ENCODE results near the gene KRT16. TPM values are rescaled to one million over a fixed set of nuclear protein-coding genes. Genes with fewer than 3 reads are reported as not detected.
"Not testable (repeated sequence)": the region's sequence is repeated elsewhere in the genome, so short reads cannot be mapped to it uniquely, and the experiment has no call there.

The KRT16 gene
- total RNA-seq, 4 donors from 2014 or later, result 65.7 to 772 (median 341) TPM

DNA sequence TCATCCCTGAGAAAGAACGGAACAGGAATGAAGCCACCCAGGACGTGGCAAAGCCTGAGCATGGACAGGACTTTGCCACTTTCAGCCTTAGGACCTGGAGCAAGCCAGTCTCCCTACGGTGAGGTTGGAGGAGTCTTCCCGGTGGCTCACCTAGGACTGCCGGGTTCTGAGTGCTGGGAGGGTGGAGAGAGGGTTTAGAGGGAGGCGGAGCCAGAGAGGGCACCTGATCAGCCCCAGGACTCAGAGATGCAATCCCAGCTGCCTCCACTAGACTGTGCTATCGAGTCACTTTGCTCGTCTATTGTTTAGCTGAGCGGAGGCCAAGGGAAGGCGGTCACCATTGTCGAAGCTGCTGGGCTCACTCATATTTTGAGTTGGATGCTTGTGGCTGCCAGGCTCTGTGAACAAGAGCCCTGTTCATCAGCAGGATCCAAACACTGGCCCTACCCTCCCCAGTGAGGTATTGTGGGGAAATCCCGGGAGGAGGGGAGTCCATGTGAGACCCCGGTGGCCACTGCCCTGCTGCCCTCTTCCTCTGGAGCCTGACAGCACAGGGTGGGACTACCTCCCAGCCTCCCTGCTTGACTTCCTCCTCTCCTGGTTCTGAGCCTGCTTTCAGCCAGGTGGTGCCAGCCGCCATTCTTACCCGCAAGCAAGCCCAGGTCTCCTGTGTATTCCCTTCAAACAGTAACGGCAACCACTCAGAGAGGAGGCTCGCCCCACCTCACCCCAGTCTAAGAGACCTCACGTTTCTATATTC, 32.9 kb downstream of the KRT16 start:
- Histone ChIP-seq H3K27me3 (peaks cover 9% of the 10 kb centered on the region), H3K27ac (peak overlapping the region; percentile 84), H3K4me3 (no peak overlapping the region), H3K4me1 (peaks cover 20% of the 10 kb centered on the region), H3K36me3 (no peaks in the 10 kb centered on the region), H3K9me3 (no peaks in the 10 kb centered on the region)
- 44% methylated on average over 13 of the region's 18 CpGs for WGBS
- DNase-seq (ENCODE audit: low spot score in 2 of 2), result peak; percentile 83 to 89
- TF ChIP-seq POLR2AphosphoS5 (IDR thresholded peaks at IDR 0.05) (no peak), CTCF (IDR thresholded peaks at IDR 0.05) (peak; percentile 75 to 87)

GRCh38 chr17:41578971-41579370, 33.6 kb downstream of the KRT16 start:
- 56% methylated on average over 5 of the region's 5 CpGs for whole genome bisulfite sequencing
- Histone ChIP-seq H3K36me3 (no peaks in the 10 kb centered on the region), H3K9me3 (no peaks in the 10 kb centered on the region), H3K27ac (peak overlapping the region; percentile 84), H3K4me1 (peaks cover 20% of the 10 kb centered on the region), H3K4me3 (no peak overlapping the region), H3K27me3 (peaks cover 9% of the 10 kb centered on the region)
- DNase-seq (ENCODE audit: low spot score in 2 of 2), result no peak
- no peak for TF ChIP-seq CTCF (IDR thresholded peaks at IDR 0.05)
- TF ChIP-seq POLR2AphosphoS5 (IDR thresholded peaks at IDR 0.05), result no peak
- no peak for TF ChIP-seq EP300 (IDR thresholded peaks at IDR 0.05)
- TF ChIP-seq POLR2A (IDR thresholded peaks at IDR 0.05), result no peak

DNA sequence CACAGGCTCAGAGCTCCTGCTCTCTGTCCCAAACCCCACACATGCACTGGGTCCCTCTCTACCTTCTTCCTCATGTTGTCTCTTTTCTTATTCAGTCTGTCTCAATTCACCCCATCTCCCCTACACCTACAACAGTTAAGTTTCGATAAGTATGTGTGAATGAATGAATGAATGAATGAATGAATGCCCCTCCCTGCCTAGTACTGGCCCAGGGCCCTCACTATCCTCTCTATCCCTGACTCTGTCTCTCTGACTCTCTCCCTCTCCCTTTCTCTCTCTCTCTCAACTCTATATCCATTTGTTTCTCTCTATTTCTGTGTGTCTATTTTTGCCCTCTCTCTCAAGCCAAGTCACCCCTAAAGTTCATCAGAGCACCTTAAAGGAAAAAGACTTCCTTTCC, 34.0 kb downstream of the KRT16 start:
- Histone ChIP-seq H3K4me1 (peaks cover 20% of the 10 kb centered on the region), H3K4me3 (no peak overlapping the region), H3K36me3 (no peaks in the 10 kb centered on the region), H3K27me3 (peaks cover 13% of the 10 kb centered on the region), H3K9me3 (no peaks in the 10 kb centered on the region), H3K27ac (no peak overlapping the region)
- TF ChIP-seq CTCF (IDR thresholded peaks at IDR 0.05) (no peak), POLR2AphosphoS5 (IDR thresholded peaks at IDR 0.05) (no peak), EP300 (IDR thresholded peaks at IDR 0.05) (no peak), POLR2A (IDR thresholded peaks at IDR 0.05) (no peak)
- WGBS, result 72% methylated on average over 1 of the region's 1 CpG
- DNase-seq (ENCODE audit: low spot score in 2 of 2), result no peak

DNA sequence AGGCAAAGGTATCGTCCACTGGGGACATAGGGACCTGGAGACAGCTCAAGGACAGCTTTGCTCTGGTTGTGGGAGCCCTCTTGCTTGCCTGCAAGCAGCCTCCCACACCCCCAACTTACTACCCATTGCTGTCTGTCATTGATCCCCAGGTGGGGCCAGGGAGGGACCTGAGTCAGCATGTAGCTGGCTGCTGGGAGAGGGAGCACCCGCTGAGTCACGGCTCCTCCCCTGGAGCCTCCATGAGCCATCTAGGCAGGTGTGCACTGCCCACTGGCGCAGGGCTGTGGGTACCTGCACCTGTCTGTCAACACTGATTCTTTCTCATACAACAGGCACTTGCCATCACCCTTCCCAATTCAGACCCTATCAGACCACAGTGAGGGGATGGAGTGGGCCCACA, 35.8 kb downstream of the KRT16 start:
- Histone ChIP-seq H3K27me3 (peaks cover 25% of the 10 kb centered on the region), H3K4me1 (peaks cover 20% of the 10 kb centered on the region)
- H3K36me3 ChIP-seq; H3K9me3 ChIP-seq; H3K27ac ChIP-seq; DNase-seq (ENCODE audit: low spot score in 2 of 2); H3K4me3 ChIP-seq: not testable (repeated sequence)
- no CpG with 5 or more reads among the region's 4 CpGs for WGBS

DNA sequence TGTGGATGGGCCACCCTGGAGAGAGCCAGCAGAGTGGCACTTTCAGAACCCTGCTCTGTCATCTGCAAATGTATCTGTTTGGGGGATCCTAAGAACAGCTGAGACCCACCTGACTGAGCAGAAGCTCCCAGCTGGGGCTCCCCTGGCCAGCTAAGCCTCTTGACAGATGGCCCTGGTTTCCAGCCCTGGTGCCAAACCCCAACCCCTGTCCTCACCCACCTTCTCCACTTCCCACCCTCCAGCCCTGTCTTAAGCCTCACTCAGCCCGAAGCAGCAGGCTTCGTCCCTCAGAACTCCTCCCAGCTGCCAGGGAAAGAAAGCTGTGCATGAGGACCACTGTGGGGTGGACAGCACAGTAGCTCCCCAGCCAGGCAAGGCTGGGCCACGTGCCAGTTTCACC, 37.2 kb downstream of the KRT16 start:
- H3K27me3 ChIP-seq, result peaks cover 25% of the 10 kb centered on the region
- no peaks in the 10 kb centered on the region for H3K9me3 ChIP-seq
- no peak overlapping the region for H3K27ac ChIP-seq
- H3K36me3 ChIP-seq, result no peaks in the 10 kb centered on the region
- DNase-seq (ENCODE audit: low spot score in 2 of 2), result no peak
- 65% methylated on average over 3 of the region's 3 CpGs for WGBS
- H3K4me1 ChIP-seq, result peaks cover 14% of the 10 kb centered on the region
- no peak overlapping the region for H3K4me3 ChIP-seq
- no peak for TF ChIP-seq POLR2A (IDR thresholded peaks at IDR 0.05)
- no peak for TF ChIP-seq EP300 (IDR thresholded peaks at IDR 0.05)
- no peak for TF ChIP-seq CTCF (IDR thresholded peaks at IDR 0.05)
- TF ChIP-seq POLR2AphosphoS5 (IDR thresholded peaks at IDR 0.05), result no peak
